ENCODE data around the gene UGT1A1. TPM values are rescaled to one million over a fixed set of nuclear protein-coding genes. Genes with fewer than 3 reads are reported as not detected.

UGT1A1 gene
- total RNA-seq, result 0.98 TPM

GRCh38 chr2:233760043-233760442 is at the start of gene UGT1A1:
UGT1A1 (plus strand) TSS chr2:233760270; CDS start chr2:233760288, 18 bp downstream.
- H3K27me3 ChIP-seq, result no peaks in the 10 kb centered on the region
- intact Hi-C loops (cut with DNase I), result no loop called here
- H3K4me3 ChIP-seq, result no peak within 1 kb of the TSS
- no peak within 1 kb of the TSS for H3K27ac ChIP-seq
- no peaks in the 10 kb centered on the region for H3K36me3 ChIP-seq
- TF ChIP-seq POLR2A (IDR thresholded peaks at IDR 0.05) (no peak), POLR2AphosphoS5 (IDR thresholded peaks at IDR 0.05; ENCODE audit: insufficient read depth in 1 of 2, low read depth in 1 of 2) (no peak), CTCF (IDR thresholded peaks at IDR 0.05) (no peak)
- DNase-seq (ENCODE audit: extremely low spot score in 2 of 2), result no peak
- H3K4me1 ChIP-seq, result no peaks in the 10 kb centered on the region
- H3K9me3 ChIP-seq, result no peaks in the 10 kb centered on the region

- H3K4me3 ChIP-seq, result no peak overlapping the region
- H3K9me3 ChIP-seq, result no peaks in the 10 kb centered on the region
- intact Hi-C loops (cut with DNase I), result no loop called here
- H3K36me3 ChIP-seq, result no peaks in the 10 kb centered on the region
- H3K4me1 ChIP-seq, result peaks cover 8% of the 10 kb centered on the region
- no peaks in the 10 kb centered on the region for H3K27me3 ChIP-seq
- DNase-seq (ENCODE audit: extremely low spot score in 2 of 2), result no peak
- no peak overlapping the region for H3K27ac ChIP-seq
- TF ChIP-seq POLR2A (IDR thresholded peaks at IDR 0.05) (no peak), CTCF (IDR thresholded peaks at IDR 0.05) (peak in 2 of 3 experiments; percentile 33 to 40)
Observed at GRCh38 chr2:233711312-233712008, 48.6 kb upstream of the UGT1A1 start.

- intact Hi-C loops (cut with DNase I), result no loop called here
Observed at GRCh38 chr2:233712611-233713261, 47.3 kb upstream of the UGT1A1 start, which contains the start of gene UGT1A5. UGT1A5 (plus strand) TSS chr2:233712907; CDS start chr2:233712992, 85 bp downstream.

GRCh38 chr2:233713262-233713615 is 46.8 kb upstream of the UGT1A1 start:
- TF ChIP-seq POLR2A (IDR thresholded peaks at IDR 0.05), result no peak
- no peak for TF ChIP-seq POLR2AphosphoS5 (IDR thresholded peaks at IDR 0.05; ENCODE audit: insufficient read depth in 1 of 2, low read depth in 1 of 2)
- TF ChIP-seq CTCF (IDR thresholded peaks at IDR 0.05), result no peak
- Histone ChIP-seq H3K27ac (no peak overlapping the region), H3K4me1 (peaks cover 3% of the 10 kb centered on the region), H3K4me3 (no peak overlapping the region), H3K27me3 (no peaks in the 10 kb centered on the region), H3K36me3 (no peaks in the 10 kb centered on the region), H3K9me3 (no peaks in the 10 kb centered on the region)
- no peak for DNase-seq (ENCODE audit: extremely low spot score in 2 of 2)
- intact Hi-C loops (cut with DNase I), result no loop called here

More at GRCh38 chr2:233712611-233713261, 47.3 kb upstream of the UGT1A1 start, which contains the start of gene UGT1A5:
- DNase-seq (ENCODE audit: extremely low spot score in 2 of 2), result no peak
- no peaks in the 10 kb centered on the region for H3K27me3 ChIP-seq
- H3K36me3 ChIP-seq, result no peaks in the 10 kb centered on the region
- H3K4me1 ChIP-seq, result peaks cover 7% of the 10 kb centered on the region
- H3K27ac ChIP-seq, result no peak within 1 kb of the TSS
- H3K4me3 ChIP-seq, result no peak within 1 kb of the TSS
- TF ChIP-seq POLR2AphosphoS5 (IDR thresholded peaks at IDR 0.05; ENCODE audit: insufficient read depth in 1 of 2, low read depth in 1 of 2), result no peak
- TF ChIP-seq CTCF (IDR thresholded peaks at IDR 0.05), result no peak
- TF ChIP-seq POLR2A (IDR thresholded peaks at IDR 0.05), result no peak
- no peaks in the 10 kb centered on the region for H3K9me3 ChIP-seq

- TF ChIP-seq POLR2A (IDR thresholded peaks at IDR 0.05), result no peak
- TF ChIP-seq CTCF (IDR thresholded peaks at IDR 0.05), result no peak
- TF ChIP-seq POLR2AphosphoS5 (IDR thresholded peaks at IDR 0.05; ENCODE audit: insufficient read depth in 1 of 2, low read depth in 1 of 2), result no peak
- Histone ChIP-seq H3K27me3 (no peaks in the 10 kb centered on the region), H3K4me3 (no peak overlapping the region), H3K36me3 (no peaks in the 10 kb centered on the region), H3K4me1 (no peaks in the 10 kb centered on the region), H3K9me3 (no peaks in the 10 kb centered on the region), H3K27ac (no peak overlapping the region)
- no peak for DNase-seq (ENCODE audit: extremely low spot score in 2 of 2)
- intact Hi-C loops (cut with DNase I), result no loop called here
Observed at GRCh38 chr2:233714121-233714520, 45.9 kb upstream of the UGT1A1 start.

Measured in vagina (tissue), 2 donors.